Bronchial epithelial cell (primary cell): ENCODE measurements around the gene GRXCR1. TPM values are rescaled to one million over a fixed set of nuclear protein-coding genes. Genes with fewer than 3 reads are reported as not detected.

ENCODE experiments used
- DNase-seq: peaks from one replicate; pipeline ENCODE4 v3.0.0-alpha.2; 2010; ENCODE audit warnings: low read depth
- FAIRE-seq: peaks from 2 replicates; lab custom pipeline; 2011; peaks lifted over from hg19 to GRCh38; lab: Jason Lieb, UNC
- H3K27me3 ChIP-seq: 2 replicates; pipeline ENCODE4 v1.5.1; 2011; ENCODE audit warnings: low read length; ENCODE audit not compliant: control insufficient read depth, insufficient read depth
- H3K36me3 ChIP-seq: 2 replicates; pipeline ENCODE4 v1.5.1; 2011; ENCODE audit warnings: low read length; ENCODE audit not compliant: control insufficient read depth, insufficient read depth
- H3K4me3 ChIP-seq: 2 replicates; pipeline ENCODE4 v1.5.1; 2011; ENCODE audit warnings: mild to moderate bottlenecking, low read depth, low read length, control low read depth
- CTCF ChIP-seq: IDR thresholded peaks from 2 replicates; pipeline ENCODE4 v1.5.1; 2011; ENCODE audit warnings: mild to moderate bottlenecking, moderate library complexity, low read length, control low read depth, inconsistent platforms; ENCODE audit not compliant: insufficient read depth, severe bottlenecking
- total RNA-seq: library from RNA; depleted of rRNA; stranded (reverse); fragments of >200 nt; gene quantifications from 2 replicates; pipeline ENCODE4 v1.2.1, GENCODE V29; 2014

The GRXCR1 gene
- total RNA-seq, 1 donor from 2014 or later, result not detected

- DNase-seq (no peak), FAIRE-seq (no peak)
- no peaks in the 10 kb centered on the region for H3K36me3 ChIP-seq
- no peaks in the 10 kb centered on the region for H3K27me3 ChIP-seq
- no peak for TF ChIP-seq CTCF
- H3K4me3 ChIP-seq, result no peak overlapping the region
These were observed 154.5 kb downstream of the GRXCR1 start for GRCh38 chr4:43047058-43047457.

- no peaks in the 10 kb centered on the region for H3K27me3 ChIP-seq
- DNase-seq, result peak; percentile 8
- no peak overlapping the region for H3K4me3 ChIP-seq
These were observed 156.1 kb downstream of the GRXCR1 start for GRCh38 chr4:43048570-43048969.

GRCh38 chr4:43049326-43049725 is 156.8 kb downstream of the GRXCR1 start:
- TF ChIP-seq CTCF, result no peak
- Histone ChIP-seq H3K27me3 (no peaks in the 10 kb centered on the region), H3K36me3 (no peaks in the 10 kb centered on the region), H3K4me3 (no peak overlapping the region)
- no peak for DNase-seq
- no peak for FAIRE-seq

More at GRCh38 chr4:43048570-43048969, 156.1 kb downstream of the GRXCR1 start:
- TF ChIP-seq CTCF, result peak; percentile 9
- no peaks in the 10 kb centered on the region for H3K36me3 ChIP-seq
- FAIRE-seq, result no peak

GRCh38 chr4:43066415-43066814 is 173.9 kb downstream of the GRXCR1 start:
- FAIRE-seq, result no peak
- Histone ChIP-seq H3K36me3 (no peaks in the 10 kb centered on the region), H3K4me3 (no peak overlapping the region), H3K27me3 (no peaks in the 10 kb centered on the region)
- no peak for TF ChIP-seq CTCF
- peak; percentile 87 for DNase-seq

- Histone ChIP-seq H3K36me3 (no peaks in the 10 kb centered on the region), H3K4me3 (no peak overlapping the region), H3K27me3 (no peaks in the 10 kb centered on the region)
- TF ChIP-seq CTCF, result no peak
- no peak for DNase-seq
- FAIRE-seq, result no peak
These were observed 178.6 kb downstream of the GRXCR1 start for GRCh38 chr4:43071069-43071468.

Other genes with a start within 250 kb of the GRXCR1 start
- gene ATP8A1, start 235.6 kb upstream of the GRXCR1 start, total RNA-seq, result 1.4 and 2.1 TPM in 2 replicates